Tibial nerve (tissue), 4 donors: ENCODE measurements around the gene CCL8. TPM values are rescaled to one million over a fixed set of nuclear protein-coding genes. Genes with fewer than 3 reads are reported as not detected.
A peak's percentile ranks its signal among the peaks of the same experiment; 100 is the strongest.

Source experiments
- DNase-seq, 2 donors: peaks; one replicate each; pipeline ENCODE4 v3.0.0-alpha.2; 2019; ENCODE audit warnings: low spot score in 2 of 2
- H3K27ac ChIP-seq, 4 donors: fragments of 200-600 bp; sonication (generic) in 3 of 4; one replicate each; pipeline ENCODE4 v1.5.1; 2017 to 2019; ENCODE audit warnings: mild to moderate bottlenecking in 1 of 4
- H3K27me3 ChIP-seq, 2 donors: fragments of 200-600 bp; sonication (generic) in 1 of 2; one replicate each; pipeline versions ENCODE4 v1.5.1 to v1.6.0; 2017 to 2019
- H3K36me3 ChIP-seq, 3 donors: fragments of 200-600 bp; sonication (generic); one replicate each; pipeline ENCODE4 v1.5.1; 2018 to 2019
- H3K4me1 ChIP-seq, 4 donors: fragments of 200-600 bp; sonication (generic) in 3 of 4; one replicate each; pipeline ENCODE4 v1.5.1; 2017 to 2019
- H3K4me3 ChIP-seq, 4 donors: fragments of 200-600 bp; sonication (generic) in 3 of 4; one replicate each; pipeline ENCODE4 v1.5.1; 2017 to 2019; ENCODE audit warnings: mild to moderate bottlenecking in 1 of 4, moderate library complexity in 1 of 4
- H3K9me3 ChIP-seq, 4 donors: fragments of 200-600 bp; sonication (generic) in 3 of 4; one replicate each; pipeline ENCODE4 v1.5.1; 2017 to 2019
- EP300 ChIP-seq, 2 donors: sonication (generic); formaldehyde crosslinking; IDR thresholded peaks; one replicate each; pipeline ENCODE4 v1.6.1; 2017; ENCODE audit warnings: antibody characterized with exemption in 2 of 2, mild to moderate bottlenecking in 1 of 2
- POLR2A ChIP-seq, 2 donors: fragments of 450-650 bp; IDR thresholded peaks; one replicate each; pipeline ENCODE4 v1.6.1; 2017; ENCODE audit warnings: antibody characterized with exemption in 2 of 2, mild to moderate bottlenecking in 2 of 2, moderate library complexity in 2 of 2
- WGBS, 2 donors: methylation state at CpG; one replicate each; pipeline ENCODE4 v1.1.5; 2018; 5-methylcytosine and 5-hydroxymethylcytosine counted together
- total RNA-seq, 4 donors: library from RNA; depleted of rRNA; stranded (reverse); fragments of >200 nt; gene quantifications; one replicate each; pipeline ENCODE4 v1.1.0, GENCODE V29; 2016
- TF ChIP-seq, protein P1 (sequence below), 5 experiments: fragments of 200-600 bp in 3 of 5; fragments of 450-650 bp in 2 of 5; sonication (generic) in 3 of 5; IDR thresholded peaks; one replicate each; pipeline ENCODE4 v1.5.1; 2016 to 2019; ENCODE audit warnings: antibody characterized with exemption in 5 of 5, mild to moderate bottlenecking in 3 of 5, moderate library complexity in 2 of 5

The CCL8 gene
- total RNA-seq, 4 donors from 2014 or later: not detected

DNA sequence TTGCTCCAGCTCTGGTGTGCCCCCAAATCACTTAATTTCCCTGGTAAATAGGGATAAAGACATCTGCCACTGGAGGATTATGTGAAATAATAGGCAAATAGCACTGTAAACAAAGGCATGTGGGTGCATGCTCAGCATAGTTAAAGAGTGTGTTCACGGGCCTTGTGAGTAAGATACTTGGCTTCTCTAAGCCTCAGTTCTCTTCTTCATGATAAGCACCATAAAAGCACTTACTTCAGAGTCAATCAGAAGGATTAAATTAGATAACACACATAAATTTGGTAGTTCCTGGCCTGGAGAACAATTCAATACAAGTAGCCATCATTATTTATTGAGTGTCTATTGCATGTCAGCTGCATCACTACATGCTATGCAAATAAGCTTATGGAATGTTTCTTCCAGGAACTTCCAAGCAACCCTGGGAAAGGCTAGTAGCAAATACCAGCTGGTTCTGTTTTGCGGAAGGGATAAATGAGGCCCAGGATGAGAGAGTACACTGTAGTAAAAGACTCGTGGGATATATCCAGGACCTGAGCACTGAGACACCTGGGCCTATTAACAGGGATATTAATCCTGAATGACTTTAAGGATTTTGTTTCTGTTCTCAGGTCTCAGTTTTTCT lies 19.2 kb upstream of the CCL8 start:
- 68 to 74% methylated on average over 3 of the region's 3 CpGs for WGBS, 2 donors
- no peak overlapping the region for H3K4me3 ChIP-seq
- DNase-seq: no peak
- TF ChIP-seq POLR2A (IDR thresholded peaks at IDR 0.05): no peak
- no peak for TF ChIP-seq EP300 (IDR thresholded peaks at IDR 0.05)
- TF ChIP-seq, protein P1, sequence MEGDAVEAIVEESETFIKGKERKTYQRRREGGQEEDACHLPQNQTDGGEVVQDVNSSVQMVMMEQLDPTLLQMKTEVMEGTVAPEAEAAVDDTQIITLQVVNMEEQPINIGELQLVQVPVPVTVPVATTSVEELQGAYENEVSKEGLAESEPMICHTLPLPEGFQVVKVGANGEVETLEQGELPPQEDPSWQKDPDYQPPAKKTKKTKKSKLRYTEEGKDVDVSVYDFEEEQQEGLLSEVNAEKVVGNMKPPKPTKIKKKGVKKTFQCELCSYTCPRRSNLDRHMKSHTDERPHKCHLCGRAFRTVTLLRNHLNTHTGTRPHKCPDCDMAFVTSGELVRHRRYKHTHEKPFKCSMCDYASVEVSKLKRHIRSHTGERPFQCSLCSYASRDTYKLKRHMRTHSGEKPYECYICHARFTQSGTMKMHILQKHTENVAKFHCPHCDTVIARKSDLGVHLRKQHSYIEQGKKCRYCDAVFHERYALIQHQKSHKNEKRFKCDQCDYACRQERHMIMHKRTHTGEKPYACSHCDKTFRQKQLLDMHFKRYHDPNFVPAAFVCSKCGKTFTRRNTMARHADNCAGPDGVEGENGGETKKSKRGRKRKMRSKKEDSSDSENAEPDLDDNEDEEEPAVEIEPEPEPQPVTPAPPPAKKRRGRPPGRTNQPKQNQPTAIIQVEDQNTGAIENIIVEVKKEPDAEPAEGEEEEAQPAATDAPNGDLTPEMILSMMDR (IDR thresholded peaks at IDR 0.05): no peak
- H3K9me3 ChIP-seq: no peaks in the 10 kb centered on the region
- H3K4me1 ChIP-seq: peaks cover 0 to 21% (median 0%) of the 10 kb centered on the region in 4 donors
- H3K36me3 ChIP-seq: no peaks in the 10 kb centered on the region
- H3K27me3 ChIP-seq: no peaks in the 10 kb centered on the region
- H3K27ac ChIP-seq: no peak overlapping the region

DNA sequence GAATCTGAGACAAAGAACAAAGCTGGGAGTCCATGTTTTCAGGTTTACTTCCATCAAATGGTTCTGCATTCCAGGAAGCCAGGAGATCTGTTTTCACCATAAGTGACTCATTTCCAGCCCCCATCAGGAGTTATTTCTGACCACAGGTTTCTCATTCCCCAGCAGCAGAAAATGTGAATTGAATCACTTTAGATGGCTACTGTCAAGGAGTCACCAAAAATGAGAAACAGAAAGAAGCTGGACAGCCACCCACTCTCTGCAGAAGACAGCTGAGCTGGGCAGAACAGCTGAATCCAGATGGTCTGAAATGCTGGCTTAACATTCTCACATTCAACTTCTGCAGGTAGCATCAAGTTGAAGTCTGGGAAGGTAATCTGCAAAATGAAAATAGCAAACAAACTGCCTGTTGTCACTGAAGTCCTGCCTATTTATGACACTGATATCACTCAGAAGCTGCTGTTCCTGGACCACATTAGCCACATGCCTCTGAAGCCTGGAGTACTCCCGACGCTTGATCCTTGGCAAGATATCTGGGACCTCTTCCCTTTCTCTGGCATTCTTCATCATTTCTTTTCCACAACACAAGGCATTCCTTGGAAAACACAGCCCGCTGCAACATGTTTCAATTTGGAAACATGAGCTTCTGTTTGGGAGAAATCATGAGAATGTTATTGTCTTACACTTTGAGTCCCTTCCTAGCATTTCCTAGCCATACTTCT lies 18.4 kb upstream of the CCL8 start:
- H3K36me3 ChIP-seq: no peaks in the 10 kb centered on the region
- 48 to 70% methylated on average over 3 of the region's 3 CpGs for WGBS, 2 donors
- DNase-seq: no peak
- peaks cover 0 to 24% (median 0%) of the 10 kb centered on the region in 4 donors for H3K4me1 ChIP-seq
- H3K27me3 ChIP-seq: no peaks in the 10 kb centered on the region
- no peaks in the 10 kb centered on the region for H3K9me3 ChIP-seq
- peak overlapping the region in 2 of 4 donors; percentile 4 to 40 for H3K27ac ChIP-seq
- no peak overlapping the region for H3K4me3 ChIP-seq
- TF ChIP-seq EP300 (IDR thresholded peaks at IDR 0.05): peak in 1 of 2 donors; percentile 25
- TF ChIP-seq, protein P1 (IDR thresholded peaks at IDR 0.05): no peak

GRCh38 chr17:34301986-34302385 lies 17.2 kb upstream of the CCL8 start:
- TF ChIP-seq EP300 (IDR thresholded peaks at IDR 0.05) (no peak), POLR2A (IDR thresholded peaks at IDR 0.05) (no peak)
- TF ChIP-seq, protein P1 (IDR thresholded peaks at IDR 0.05): no peak
- no peak for DNase-seq
- H3K27me3 ChIP-seq: no peaks in the 10 kb centered on the region
- no peak overlapping the region for H3K4me3 ChIP-seq
- WGBS, 2 donors: 64 to 91% methylated on average over 2 of the region's 2 CpGs
- no peak overlapping the region for H3K27ac ChIP-seq
- no peaks in the 10 kb centered on the region for H3K36me3 ChIP-seq
- H3K9me3 ChIP-seq: no peaks in the 10 kb centered on the region
- H3K4me1 ChIP-seq: peaks cover 0 to 36% (median under 1%) of the 10 kb centered on the region in 4 donors

DNA sequence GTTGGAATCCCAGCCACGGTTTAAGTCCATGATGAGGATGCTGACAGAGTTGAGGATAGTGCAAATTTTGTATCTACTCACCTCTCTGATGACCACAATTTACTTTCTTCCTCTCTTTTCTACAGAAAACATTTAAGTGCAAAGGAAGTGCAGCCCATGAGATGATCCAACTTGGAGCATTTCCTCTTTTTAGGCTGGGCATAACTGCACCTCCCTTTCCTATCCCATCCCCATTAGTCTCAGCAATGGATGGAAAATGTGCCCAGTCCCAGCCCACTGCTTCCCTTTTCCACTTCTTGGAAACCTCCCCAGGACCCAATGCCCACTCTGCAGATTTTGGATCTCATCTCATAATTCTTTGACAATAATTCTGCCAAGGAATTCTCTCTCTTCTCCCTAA lies 16.6 kb upstream of the CCL8 start:
- no peak for DNase-seq
- WGBS, 2 donors: 87 to 100% methylated on average over 1 of the region's 1 CpG
- Histone ChIP-seq H3K4me1 (peaks cover 0 to 42% (median 4%) of the 10 kb centered on the region in 4 donors), H3K4me3 (no peak overlapping the region), H3K27me3 (no peaks in the 10 kb centered on the region), H3K36me3 (no peaks in the 10 kb centered on the region), H3K27ac (no peak overlapping the region), H3K9me3 (no peaks in the 10 kb centered on the region)
- no peak for TF ChIP-seq EP300 (IDR thresholded peaks at IDR 0.05)
- TF ChIP-seq POLR2A (IDR thresholded peaks at IDR 0.05): no peak
- TF ChIP-seq, protein P1 (IDR thresholded peaks at IDR 0.05): no peak

DNA sequence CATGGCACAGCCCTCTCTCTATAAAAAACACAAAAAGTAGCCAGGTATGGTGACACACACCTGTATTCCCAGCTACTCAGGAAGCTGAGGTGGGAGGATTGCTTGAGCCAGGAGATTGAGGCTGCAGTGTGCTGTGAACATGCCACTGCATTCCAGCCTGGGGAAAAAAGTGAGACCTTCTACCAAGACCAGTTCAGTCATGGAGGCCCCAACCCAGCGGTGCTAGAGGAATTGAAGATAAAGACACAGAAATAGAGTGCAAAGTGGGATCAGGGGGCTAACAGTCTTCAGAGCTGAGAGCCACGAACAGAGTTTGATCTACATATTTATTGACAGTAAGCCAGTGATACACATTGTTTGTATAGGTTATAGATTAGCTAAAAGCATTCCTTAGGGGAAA lies 15.6 kb upstream of the CCL8 start:
- peaks cover 0 to 50% (median 6%) of the 10 kb centered on the region in 4 donors for H3K4me1 ChIP-seq
- 88 to 100% methylated on average over 2 of the region's 2 CpGs for WGBS, 2 donors
- no peak for DNase-seq
- TF ChIP-seq, protein P1 (IDR thresholded peaks at IDR 0.05): no peak
- no peak for TF ChIP-seq EP300 (IDR thresholded peaks at IDR 0.05)
- no peak for TF ChIP-seq POLR2A (IDR thresholded peaks at IDR 0.05)
- no peaks in the 10 kb centered on the region for H3K36me3 ChIP-seq
- H3K4me3 ChIP-seq: no peak overlapping the region
- H3K27ac ChIP-seq: no peak overlapping the region
- H3K27me3 ChIP-seq: no peaks in the 10 kb centered on the region
- H3K9me3 ChIP-seq: no peaks in the 10 kb centered on the region
